RPMI7951 (cell line): ENCODE data around the gene LRP1B. TPM values are rescaled to one million over a fixed set of nuclear protein-coding genes. Genes with fewer than 3 reads are reported as not detected.

Experiments
- DNase-seq: peaks from one replicate; pipeline ENCODE4 v3.0.0-alpha.2; 2012; ENCODE audit warnings: low read depth
- total RNA-seq: library from RNA; depleted of rRNA; stranded (reverse); fragments of >200 nt; shearing (Covaris generic); gene quantifications from 2 replicates; pipeline ENCODE4 v1.2.3, GENCODE V29; 2014; rRNA removed

LRP1B gene
- total RNA-seq = not detected in 2 replicates

DNA sequence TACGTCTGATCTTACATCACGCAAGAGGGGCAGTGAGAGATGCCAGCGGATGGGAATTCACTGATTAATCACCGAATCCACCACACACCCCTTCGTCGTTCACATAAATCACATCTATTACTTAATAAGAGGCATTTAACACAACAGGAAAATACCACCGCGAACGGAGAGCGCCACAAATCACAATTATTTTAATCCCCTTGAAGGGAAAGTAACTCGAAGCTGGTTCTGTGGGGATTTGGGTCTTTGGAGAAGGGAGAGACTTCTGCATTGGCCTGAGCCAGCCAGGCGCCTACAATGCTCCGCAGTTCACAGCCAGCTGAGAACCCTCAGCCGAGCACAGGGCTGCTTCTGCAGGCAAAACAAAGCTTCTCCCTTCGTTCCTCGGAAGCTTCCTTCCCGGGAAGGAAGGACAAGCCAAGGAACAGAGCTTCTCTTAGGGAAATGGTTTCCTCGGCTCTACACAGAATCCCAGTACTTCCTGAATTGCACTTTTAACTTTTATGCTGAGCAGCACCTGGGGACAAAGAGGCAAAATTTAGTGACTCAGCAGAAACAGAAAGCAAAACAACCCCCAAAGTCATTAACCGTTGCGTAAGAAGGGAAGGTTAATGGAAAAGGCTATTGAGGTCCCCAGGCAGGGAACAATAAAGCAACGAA lies at the start of gene LRP1B:
LRP1B (minus strand) TSS at position 7 of the 660 bp plus-strand sequence. CDS start 287 bp downstream, outside the sequence.
- DNase-seq = peak; percentile 24

DNA sequence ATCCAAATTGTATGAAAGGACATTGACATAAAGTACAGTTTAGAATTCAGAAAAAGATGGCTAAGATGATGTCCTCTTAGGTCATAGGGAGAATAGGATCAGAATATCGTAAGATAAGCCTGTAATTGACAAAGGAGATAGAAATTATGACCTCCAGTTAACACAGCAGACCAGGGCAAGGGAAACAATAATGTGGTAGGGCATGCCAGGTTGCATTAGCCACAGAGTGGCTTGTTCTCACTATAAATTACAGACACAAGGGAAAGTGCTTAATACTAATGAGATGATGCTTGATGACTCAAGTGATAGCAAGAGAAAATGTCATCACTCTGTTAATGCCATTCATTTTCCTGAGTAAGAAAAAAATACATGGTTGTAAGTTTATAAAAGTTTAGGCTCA lies 48.9 kb upstream of the LRP1B start:
- DNase-seq = no peak

DNA sequence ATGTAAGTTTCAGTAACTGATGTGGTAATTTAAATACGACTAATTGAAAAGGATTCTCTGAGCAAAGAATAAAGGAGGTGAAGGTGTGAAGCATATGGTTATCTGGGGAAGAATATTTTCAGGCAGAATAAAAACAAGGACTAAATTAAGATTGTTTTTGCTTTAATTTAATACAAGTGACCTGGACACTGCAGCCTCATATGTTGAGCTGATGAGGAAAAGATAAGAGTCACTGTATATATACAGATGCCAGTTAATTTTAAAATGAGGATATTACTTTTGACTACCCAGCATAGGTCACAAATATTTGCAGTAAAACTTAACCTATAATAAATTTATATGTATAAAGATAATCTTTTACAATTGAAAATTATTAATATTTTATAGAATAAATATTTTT lies 47.8 kb upstream of the LRP1B start:
- no peak for DNase-seq

DNA sequence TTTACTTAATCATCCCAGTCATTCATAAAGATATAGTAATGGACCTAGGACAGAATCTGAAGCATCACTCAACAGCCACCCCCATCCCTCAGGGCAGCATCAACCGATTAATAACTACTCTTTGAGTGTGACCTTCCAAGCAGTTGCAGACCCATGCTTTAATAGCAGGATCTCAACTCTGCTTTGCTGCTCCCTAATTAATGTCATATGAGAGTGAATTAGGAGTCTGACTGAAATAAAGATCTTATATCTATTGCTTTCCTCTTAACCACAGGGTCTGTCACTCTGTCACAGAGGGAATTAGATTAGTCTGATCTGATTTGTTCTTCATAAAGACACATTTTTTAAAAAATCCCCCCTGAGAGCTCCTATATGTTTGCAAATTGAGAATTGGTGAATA lies 46.1 kb upstream of the LRP1B start:
- DNase-seq = no peak

DNA sequence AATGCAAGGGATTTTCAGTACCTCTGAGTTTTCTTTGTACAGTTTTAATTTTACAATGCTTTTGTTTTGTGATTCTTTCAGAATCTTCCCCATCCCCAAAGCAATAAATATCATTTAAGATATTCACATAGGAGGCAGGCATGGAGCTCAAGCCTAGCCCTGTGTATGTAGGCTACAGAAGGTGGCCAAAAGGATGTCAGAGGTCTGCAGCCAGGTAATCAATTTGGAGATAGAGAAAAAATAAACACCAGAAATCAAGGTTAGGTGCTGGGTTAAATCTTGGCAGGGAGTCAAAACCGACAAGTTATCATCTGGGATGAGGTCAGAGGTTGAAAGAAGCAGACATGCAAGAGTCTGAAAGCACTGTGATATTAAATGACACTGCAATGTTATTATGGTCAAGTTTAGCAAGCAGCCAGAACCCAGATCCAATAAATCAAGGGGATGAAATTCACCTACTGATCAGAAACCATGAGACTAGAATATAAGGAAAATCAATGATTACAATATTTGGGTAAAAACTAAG lies 45.1 kb upstream of the LRP1B start:
- DNase-seq = no peak

DNA sequence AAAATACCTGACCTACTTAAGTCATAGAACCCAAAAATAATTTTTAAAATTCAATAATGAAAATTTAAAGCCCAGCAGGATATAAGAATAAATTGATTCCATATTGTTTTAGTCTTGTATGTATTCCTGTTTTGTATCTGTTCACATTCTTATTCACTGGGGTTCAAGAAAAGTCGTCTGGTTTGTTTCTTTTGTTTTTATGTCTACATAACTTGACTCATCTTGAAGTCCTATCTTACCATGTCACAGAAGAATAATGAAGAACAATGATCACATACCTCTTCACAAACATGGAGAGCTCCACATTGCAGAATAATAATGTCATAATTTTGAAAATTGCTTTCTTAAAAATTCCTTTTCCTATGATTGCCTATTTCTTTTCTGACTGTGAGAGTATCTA lies 43.4 kb upstream of the LRP1B start:
- DNase-seq = no peak

DNA sequence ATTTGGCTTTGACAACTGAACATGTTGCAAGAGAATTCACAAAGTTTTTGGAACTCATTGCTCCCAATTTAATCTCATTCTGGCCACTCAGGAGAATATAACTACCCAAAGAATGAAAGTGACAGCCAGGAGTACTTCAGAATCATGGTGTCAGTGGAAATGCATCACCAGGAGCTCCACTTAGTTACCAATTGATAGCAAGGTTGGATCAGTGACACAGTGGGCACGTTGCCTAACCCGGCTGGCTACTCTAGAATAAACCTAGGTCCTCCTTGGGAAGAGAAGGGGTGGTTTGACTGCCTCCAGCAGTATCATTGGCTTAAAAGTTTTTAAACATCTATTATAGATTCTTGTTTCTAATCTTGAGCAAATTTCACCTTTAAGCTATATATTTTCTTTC lies 40.0 kb upstream of the LRP1B start:
- DNase-seq = no peak

DNA sequence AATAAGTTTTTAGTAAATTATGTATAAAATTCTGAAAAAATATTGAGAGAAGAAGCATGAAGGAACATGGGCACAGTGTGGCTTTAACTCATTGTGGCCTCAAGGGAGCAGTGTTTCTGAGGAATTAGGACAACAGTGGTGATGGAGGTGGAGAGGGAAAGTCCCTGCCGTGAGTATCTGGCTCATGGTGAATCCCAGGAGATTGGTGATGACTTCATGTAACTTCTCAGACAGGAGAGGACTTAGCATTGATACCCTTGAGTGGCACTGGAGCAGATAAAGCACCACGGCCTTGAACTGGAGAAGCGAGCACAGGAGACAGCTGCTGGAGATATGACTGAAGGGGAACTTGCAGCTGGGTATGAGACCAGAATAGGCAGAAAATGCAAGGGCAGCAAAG lies 35.0 kb upstream of the LRP1B start:
- DNase-seq = peak; percentile 2

DNA sequence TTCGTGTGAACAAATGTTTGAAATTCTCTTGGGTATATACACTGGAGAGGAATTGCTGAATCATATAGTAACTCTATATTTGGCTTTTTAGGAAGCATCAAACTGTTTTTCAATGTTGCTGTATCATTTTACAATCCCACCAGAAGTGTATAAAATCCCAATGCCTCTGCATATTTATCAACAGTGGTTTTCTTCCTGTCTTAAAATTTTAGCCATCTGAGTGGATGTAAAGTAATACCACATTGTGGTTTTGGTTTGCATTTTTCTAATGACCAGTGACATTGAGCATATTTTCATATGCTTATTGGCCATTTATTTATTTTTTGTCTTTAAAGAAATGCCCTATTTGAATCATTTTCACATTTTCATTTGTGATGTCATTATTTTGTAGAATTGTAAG lies 22.8 kb upstream of the LRP1B start:
- no peak for DNase-seq

DNA sequence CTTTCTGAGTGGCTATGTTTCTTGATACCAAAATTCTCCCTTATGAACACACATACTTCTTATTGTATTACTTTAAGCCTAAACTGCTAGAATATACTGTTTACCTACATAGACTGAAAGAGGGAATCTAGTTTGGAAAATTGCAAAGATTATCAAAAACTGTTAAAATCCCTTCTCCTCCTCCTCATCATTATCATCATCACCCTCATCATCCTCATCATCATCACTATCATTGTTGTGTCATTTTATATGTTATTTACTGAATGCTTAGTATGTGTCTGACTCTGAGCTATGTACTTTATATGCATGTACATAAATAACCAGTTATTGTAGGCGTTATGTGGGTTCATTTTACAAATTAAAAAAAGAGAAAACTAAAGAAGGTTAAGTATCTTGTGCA lies 19.6 kb upstream of the LRP1B start:
- no peak for DNase-seq

DNA sequence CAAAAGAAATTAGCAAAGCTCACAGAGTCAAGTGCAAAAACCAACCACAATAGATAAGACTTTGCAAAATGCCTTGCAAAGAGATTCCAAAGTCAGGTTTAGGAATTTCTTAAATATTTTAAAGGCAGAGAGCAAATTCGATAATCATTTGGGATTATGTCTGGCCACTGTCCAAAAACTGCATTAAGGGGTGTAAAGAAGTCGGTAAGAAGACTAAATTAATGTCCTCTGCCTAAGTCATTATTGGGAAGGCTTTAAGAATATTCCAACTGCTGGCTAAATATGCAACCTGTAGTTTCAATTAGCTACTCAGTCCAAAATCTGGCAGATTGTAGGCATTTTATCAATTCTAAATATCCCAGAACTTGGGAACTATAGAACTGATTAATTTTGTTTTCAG lies 13.7 kb upstream of the LRP1B start:
- no peak for DNase-seq

DNA sequence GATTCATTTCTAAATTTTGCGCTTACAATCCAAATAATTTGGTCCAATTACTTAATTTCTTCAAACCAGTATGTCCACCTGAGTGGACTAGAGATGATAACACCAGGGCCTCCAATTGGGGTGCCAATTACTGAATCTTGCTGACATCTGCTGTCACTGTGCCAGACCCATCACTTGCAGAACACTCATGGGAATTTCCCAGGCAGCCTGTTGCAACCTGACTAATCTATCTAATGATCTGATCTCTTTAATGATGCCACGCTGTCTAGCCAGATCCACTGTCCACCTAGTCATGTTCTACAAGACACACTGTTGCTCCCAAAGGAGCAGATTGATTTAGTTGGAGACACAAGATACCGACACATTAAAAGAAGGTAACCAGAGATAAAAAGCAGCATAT lies 11.8 kb upstream of the LRP1B start:
- no peak for DNase-seq

DNA sequence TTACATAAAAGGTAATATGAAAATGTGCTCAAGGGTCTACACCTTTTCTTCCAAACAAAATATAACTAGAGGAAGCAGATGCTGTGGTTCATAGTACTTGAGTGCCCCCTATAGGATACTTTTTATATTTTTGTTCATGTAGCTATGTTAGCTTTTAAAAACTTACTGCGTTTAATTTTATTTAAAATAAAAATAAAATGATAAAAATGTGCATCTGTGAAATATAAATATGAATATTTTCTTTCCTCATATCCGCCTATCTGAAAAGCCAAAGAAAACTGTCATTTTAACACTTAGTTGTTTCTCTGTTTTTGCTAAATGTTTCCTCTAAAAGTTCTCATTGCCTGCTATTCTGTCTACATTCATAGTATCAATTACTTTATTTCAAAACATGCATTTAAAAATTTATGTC lies 9.6 kb upstream of the LRP1B start:
- DNase-seq = peak; percentile 6

DNA sequence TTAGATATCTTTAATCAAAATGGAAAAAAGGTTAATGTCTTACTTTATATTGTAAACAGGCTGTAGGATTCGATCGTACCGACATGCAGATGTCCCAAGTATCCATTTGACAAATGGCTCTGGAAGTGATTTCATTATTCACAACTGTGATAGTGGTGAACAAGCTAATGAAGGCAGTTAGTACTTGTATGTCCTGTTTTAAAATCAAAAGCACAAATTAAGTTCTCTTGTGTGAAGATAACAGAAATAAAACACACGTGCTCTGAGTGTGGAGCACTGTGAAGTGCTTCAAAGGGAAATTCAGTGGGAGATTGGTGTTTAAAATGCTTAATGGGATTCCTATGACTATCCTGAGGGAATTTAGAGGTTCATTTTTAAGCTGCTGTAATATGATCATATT lies 8.6 kb upstream of the LRP1B start:
- DNase-seq = no peak

DNA sequence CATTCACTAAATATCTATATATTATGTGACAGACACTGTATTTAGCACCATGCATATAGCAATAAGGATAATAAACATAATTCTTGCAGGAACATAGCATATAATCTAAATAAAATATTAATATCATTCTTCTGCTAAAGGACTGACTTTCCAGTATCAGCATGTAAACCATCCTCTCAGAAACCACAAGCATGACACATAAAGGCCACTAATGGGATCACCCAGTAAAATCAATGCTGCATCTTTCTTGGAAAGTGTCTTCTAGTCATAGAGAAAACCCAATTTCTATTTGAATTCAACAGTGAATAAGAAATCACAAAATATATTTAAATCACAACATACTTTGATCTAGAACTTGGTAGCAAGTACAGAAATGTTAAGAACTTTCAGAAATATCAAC lies 5.8 kb upstream of the LRP1B start:
- DNase-seq = no peak

DNA sequence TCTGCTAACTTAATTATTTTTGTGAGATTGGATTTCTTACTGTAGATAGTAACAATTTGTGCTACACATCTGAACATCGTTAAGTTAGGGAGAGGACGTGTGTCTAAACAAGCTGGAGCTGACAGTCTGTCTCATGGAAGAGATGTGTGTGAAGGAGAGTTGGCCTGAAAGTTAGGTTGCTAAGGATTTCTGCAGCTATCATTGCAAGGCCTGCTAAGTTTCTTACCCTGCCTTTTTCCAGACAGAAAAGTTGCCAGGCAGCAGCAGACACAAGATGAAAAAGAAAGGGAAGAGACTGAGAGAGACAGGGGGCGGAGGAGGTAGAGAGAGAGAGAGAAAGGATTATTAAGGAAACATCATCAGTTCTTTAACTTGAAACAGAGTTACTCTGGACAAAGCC lies 4.1 kb upstream of the LRP1B start:
- no peak for DNase-seq

DNA sequence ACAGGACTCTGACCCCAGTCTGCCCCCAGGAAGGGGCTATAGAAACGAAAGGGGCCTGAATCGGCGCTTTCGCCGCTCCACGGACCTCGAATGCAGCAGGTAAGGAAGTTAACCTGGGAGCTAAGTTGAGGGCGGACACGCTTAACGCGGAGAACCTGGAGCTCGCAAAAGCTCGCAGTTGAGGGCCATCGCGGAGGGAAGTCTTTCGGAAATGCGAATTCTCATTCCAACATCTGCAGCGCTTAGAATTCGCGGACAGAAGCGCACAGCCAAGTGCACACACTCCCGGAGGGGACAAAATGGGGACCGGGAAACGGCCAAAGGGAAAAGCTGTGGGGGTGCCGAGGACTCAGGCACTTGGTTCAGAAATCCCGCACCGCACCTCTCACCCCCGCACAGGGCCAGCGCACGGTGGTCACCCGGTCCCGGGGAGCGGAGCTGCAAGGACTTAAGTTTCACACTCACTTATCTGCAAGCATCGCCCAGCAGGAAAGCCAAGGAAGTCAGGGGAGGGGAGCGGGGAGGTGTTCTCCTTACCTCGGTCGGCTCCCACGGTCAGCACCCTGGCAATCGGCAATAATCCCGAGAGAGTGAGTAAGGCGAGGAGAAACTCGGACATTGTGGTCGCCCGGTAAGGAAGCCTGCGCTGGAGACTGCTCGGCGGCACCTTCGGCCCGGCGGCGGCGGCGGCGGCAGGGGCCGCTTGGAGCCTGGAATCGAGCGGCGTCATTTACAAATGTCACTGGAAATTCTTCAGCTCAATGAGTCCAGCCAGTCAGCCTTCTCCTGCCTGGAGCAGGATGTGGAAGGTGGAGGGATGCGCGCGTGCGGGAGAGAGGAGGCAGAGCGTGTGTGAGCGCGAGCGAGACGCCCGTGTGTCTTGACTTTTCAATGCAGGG lies 456 bp downstream of the LRP1B start:
- peak; percentile 25 for DNase-seq

DNA sequence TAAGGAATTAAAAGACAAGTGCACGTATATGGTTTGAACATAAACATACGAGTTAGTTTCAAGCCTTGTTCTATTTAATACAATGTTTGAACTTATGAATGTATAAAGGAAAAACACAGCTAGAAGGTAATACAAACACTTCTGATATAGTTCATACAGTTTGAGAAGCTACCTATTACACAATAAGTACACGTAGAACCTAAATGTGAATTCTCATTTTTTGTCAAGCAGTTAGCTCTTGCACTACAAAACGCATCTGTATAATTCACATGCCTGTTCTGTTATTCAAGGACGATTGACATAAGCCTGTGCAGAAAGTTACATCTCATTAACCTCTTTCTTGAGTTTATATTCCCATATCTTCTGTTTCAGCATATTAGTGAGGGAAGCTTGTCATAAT lies 2.7 kb downstream of the LRP1B start:
- DNase-seq = no peak

DNA sequence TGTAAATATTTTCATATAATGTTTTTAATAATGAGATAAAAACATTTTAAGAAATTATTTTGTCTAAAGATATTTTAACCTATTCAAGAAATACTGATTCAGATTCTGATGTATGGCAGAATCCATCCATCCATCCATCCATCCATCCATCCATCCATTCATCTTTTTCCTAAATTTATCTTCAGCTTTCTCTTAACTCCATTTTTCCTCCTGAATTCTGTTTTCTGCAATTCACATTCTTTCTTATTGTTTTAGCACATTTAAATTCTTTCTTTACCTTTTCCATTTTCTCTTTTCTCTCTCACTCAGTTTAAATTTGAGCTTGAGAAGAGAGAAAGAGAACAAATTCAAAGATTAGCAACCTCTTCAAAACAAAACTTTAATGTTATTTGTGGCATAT lies 3.6 kb downstream of the LRP1B start:
- no peak for DNase-seq

DNA sequence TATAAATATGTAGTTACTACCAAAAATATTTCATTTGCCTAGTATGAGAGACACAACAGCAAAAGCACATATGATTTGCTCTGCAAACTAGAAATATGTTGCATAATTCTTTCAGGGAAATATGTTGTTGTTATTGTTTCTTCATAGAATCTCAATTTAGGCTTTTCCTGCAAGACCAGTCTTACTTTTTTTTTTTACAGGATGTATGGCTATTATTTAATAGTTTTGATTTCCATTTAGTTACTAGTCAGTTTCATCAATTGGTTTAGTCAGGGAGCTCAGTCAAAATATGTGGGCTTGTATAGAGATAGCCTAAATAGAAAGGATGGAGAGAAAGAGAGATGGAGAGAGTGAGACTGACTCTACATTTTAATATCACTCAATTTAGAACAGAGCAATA lies 6.1 kb downstream of the LRP1B start:
- no peak for DNase-seq

DNA sequence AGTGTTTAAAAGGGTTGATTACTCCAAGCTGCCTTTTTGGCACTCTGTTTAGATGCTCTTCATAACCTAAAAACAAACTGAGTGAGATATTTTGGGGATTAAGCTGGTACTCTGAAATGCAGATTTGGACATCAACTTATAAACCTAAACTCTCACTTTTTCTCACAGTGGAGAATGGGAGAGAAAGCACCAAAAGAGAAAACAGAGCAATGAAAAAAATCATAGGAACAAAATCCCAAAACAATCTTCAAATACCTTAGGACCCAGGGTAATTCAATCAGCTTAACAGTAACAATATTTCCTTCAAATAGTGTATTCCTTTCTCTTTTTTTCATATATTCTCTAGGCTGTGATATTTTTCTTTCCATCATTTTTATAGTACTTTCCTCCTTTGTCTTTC lies 11.5 kb downstream of the LRP1B start:
- DNase-seq = no peak

DNA sequence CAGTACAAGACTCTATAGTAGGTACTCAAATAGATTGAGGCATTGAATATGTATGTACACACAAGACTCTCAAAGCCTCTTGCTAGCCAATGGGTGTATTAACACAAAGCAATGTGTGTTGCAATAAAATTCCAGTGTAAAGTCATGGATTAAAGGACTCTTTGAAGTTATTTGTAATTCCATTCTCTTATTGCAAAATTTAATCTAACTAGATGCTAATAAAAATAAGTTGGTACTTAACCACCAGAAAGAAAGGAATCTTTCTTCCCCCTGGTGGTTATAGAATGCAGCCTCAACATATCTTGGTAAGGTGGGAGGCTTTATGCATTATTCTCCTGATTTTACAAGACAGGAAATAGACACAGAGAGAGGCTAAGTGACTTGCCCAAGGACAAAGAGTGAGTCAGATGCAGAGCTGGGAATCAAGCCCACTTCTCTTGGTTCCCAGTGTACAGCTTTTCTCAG lies 18.0 kb downstream of the LRP1B start:
- DNase-seq = peak; percentile 16
